HUDEP-2 (cell line): ENCODE results near the gene THSD7B.
"Not testable (repeated sequence)": the region's sequence is repeated elsewhere in the genome, so short reads cannot be mapped to it uniquely, and the experiment has no call there.

ENCODE experiments used
- DNase-seq, 76 experiments: peaks; one replicate each; lab custom pipeline; 2025; ENCODE audit not compliant: unreplicated experiment in 76 of 76; lab: John Stamatoyannopoulos, UW

The THSD7B gene

GRCh38 chr2:136765256-136766072, at the start of gene THSD7B:
TSS of gene THSD7B (plus strand) at chr2:136765545. CDS start at chr2:136882179, 116,634 bp downstream.
- no peak for DNase-seq

GRCh38 chr2:136718273-136718672, 47.1 kb upstream of the THSD7B start:
- no peak for DNase-seq

- DNase-seq: no peak
Observed at GRCh38 chr2:136727973-136728699, 37.2 kb upstream of the THSD7B start.

- DNase-seq: no peak
Observed at GRCh38 chr2:136736236-136736635, 29.1 kb upstream of the THSD7B start.

GRCh38 chr2:136738044-136738443, 27.3 kb upstream of the THSD7B start:
- DNase-seq: no peak

GRCh38 chr2:136741471-136741870, 23.9 kb upstream of the THSD7B start:
- no peak for DNase-seq

GRCh38 chr2:136750065-136750464, 15.3 kb upstream of the THSD7B start:
- DNase-seq: no peak

- no peak for DNase-seq
Observed at GRCh38 chr2:136751406-136751805, 13.9 kb upstream of the THSD7B start.

GRCh38 chr2:136758504-136758903, 6.8 kb upstream of the THSD7B start:
- DNase-seq: not testable (repeated sequence)

- no peak for DNase-seq
Observed at GRCh38 chr2:136764452-136765255, 691 bp upstream of the THSD7B start.

- DNase-seq: no peak
Observed at GRCh38 chr2:136766073-136766404, 694 bp downstream of the THSD7B start.

- DNase-seq: no peak
Observed at GRCh38 chr2:136767030-136767429, 1.7 kb downstream of the THSD7B start.

- no peak for DNase-seq
Observed at GRCh38 chr2:136769871-136770270, 4.5 kb downstream of the THSD7B start.

- DNase-seq: no peak
Observed at GRCh38 chr2:136770384-136770783, 5.0 kb downstream of the THSD7B start.

- no peak for DNase-seq
Observed at GRCh38 chr2:136777391-136777790, 12.0 kb downstream of the THSD7B start.

GRCh38 chr2:136783856-136784255, 18.5 kb downstream of the THSD7B start:
- no peak for DNase-seq

- DNase-seq: no peak
Observed at GRCh38 chr2:136785215-136785614, 19.9 kb downstream of the THSD7B start.

GRCh38 chr2:136787970-136788369, 22.6 kb downstream of the THSD7B start:
- no peak for DNase-seq

GRCh38 chr2:136796339-136796738, 31.0 kb downstream of the THSD7B start:
- no peak for DNase-seq

- DNase-seq: no peak
Observed at GRCh38 chr2:136798766-136799165, 33.4 kb downstream of the THSD7B start.

- no peak for DNase-seq
Observed at GRCh38 chr2:136801661-136802060, 36.3 kb downstream of the THSD7B start.
